Spinal cord (tissue), 10 donors: Measurements from ENCODE around the gene TEX35. TPM values are rescaled to one million over a fixed set of nuclear protein-coding genes. Genes with fewer than 3 reads are reported as not detected.

Experiments used
- DNase-seq, 6 donors: peaks; one replicate each; pipeline versions ENCODE4 v3.0.0 to v3.0.0-alpha.2; 2013 to 2015; ENCODE audit warnings: low spot score in 6 of 6, low read depth in 4 of 6
- H3K27ac ChIP-seq: one replicate; pipeline ENCODE4 v1.5.1; 2013; ENCODE audit warnings: low read depth, low read length, control low read depth
- H3K27me3 ChIP-seq: one replicate; pipeline ENCODE4 v1.6.1; 2013; ENCODE audit warnings: low read length; ENCODE audit not compliant: control insufficient read depth, insufficient read depth
- H3K36me3 ChIP-seq: one replicate; pipeline ENCODE4 v1.6.1; 2013; ENCODE audit warnings: low read length; ENCODE audit not compliant: control insufficient read depth, insufficient read depth
- H3K4me1 ChIP-seq: one replicate; pipeline ENCODE4 v1.6.1; 2013; ENCODE audit warnings: low read length; ENCODE audit not compliant: control insufficient read depth, insufficient read depth
- H3K4me3 ChIP-seq: one replicate; pipeline ENCODE4 v1.5.1; 2013; ENCODE audit warnings: low read depth, low read length, control low read depth
- H3K9me3 ChIP-seq: one replicate; pipeline ENCODE4 v1.6.1; 2013; ENCODE audit warnings: low read length; ENCODE audit not compliant: control insufficient read depth, insufficient read depth
- WGBS: methylation state at CpG from one replicate; pipeline ENCODE4 v1.1.5; 2013; ENCODE audit warnings: missing lambda C conversion rate; ENCODE audit not compliant: insufficient coverage; 5-methylcytosine and 5-hydroxymethylcytosine counted together
- polyA plus RNA-seq, 2 donors: library from polyadenylated mRNA; unstranded; fragments of 120-200 nt; gene quantifications; one replicate each; pipeline ENCODE4 v1.2.1, GENCODE V29; 2013; ENCODE audit not compliant: insufficient read length in 2 of 2
- small RNA-seq: library from RNA; depleted of rRNA; stranded (forward); fragments of <200 nt; gene quantifications from one replicate; pipeline ENCODE3, GENCODE V24; 2014; ENCODE audit warnings: low replicate concordance
- total RNA-seq, 2 donors: library from RNA; depleted of rRNA in 1 of 2; stranded (reverse); fragments of 120-200 nt in 1 of 2; fragments of >200 nt in 1 of 2; gene quantifications; one replicate each; pipeline versions ENCODE4 v1.2.3 to v1.2.4, GENCODE V29; 2013 to 2014
- donor health status: healthy.

TEX35 gene
- total and polyA plus RNA-seq, 4 donors: 0.22 TPM; not detected in 3

- peaks cover 1% of the 10 kb centered on the region for H3K9me3 ChIP-seq
- no peaks in the 10 kb centered on the region for H3K27me3 ChIP-seq
- H3K36me3 ChIP-seq: no peaks in the 10 kb centered on the region
- WGBS: 35% methylated on average over 3 of the region's 4 CpGs
- peaks cover 8% of the 10 kb centered on the region for H3K4me1 ChIP-seq
- no peak overlapping the region for H3K4me3 ChIP-seq
- peak overlapping the region; percentile 47 for H3K27ac ChIP-seq
- DNase-seq: peak in 3 of 6 donors; percentile 37 to 75 (median 55)
Measured at GRCh38 chr1:178564086-178564782, 51.3 kb downstream of the TEX35 start.

DNA sequence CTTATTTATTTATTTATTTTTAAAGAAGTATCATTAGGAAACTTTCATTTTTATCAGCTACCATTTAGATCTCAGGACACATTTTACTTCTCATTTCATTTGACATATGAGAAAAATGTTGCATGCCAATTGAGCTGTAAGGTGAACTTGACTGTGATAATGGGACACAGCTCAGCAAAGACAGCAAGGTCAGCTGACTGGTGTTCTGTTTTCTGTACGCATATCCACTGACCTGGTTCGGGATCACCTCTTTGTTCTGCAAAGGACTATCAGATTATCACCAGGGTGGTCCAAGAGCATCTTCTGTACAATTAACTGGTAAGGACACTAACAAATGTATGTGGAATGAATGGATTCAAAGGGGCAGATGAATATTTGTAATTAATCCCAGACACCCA, 51.9 kb downstream of the TEX35 start:
- Histone ChIP-seq H3K4me1 (peaks cover 8% of the 10 kb centered on the region), H3K27ac (no peak overlapping the region), H3K36me3 (no peaks in the 10 kb centered on the region), H3K4me3 (no peak overlapping the region), H3K9me3 (peaks cover 1% of the 10 kb centered on the region), H3K27me3 (no peaks in the 10 kb centered on the region)
- WGBS: 50% methylated on average over 1 of the region's 2 CpGs
- DNase-seq: peak in 1 of 6 donors; percentile 20

DNA sequence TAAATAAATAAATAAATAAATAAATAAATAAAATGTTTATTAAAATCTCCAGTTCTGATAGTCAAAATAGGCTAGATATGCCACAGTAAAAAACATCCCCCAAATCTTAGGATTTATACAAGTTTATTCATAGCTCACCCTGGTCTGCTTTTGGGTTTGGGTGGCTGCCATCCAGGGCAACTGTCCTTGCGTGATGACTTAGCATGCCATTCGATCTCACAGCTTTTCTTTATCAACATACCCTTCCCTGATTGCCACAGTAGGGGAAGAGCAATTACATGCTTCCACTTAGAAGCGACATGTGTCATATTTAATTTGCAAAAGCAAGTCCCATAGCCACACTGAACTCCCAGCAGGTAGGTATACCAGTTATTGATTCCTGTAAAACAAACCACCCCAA, 52.7 kb downstream of the TEX35 start:
- Histone ChIP-seq H3K9me3 (peaks cover 1% of the 10 kb centered on the region), H3K27me3 (no peaks in the 10 kb centered on the region), H3K4me1 (peaks cover 8% of the 10 kb centered on the region), H3K36me3 (no peaks in the 10 kb centered on the region), H3K27ac (no peak overlapping the region), H3K4me3 (no peak overlapping the region)
- WGBS: 80% methylated on average over 1 of the region's 3 CpGs
- no peak for DNase-seq

DNA sequence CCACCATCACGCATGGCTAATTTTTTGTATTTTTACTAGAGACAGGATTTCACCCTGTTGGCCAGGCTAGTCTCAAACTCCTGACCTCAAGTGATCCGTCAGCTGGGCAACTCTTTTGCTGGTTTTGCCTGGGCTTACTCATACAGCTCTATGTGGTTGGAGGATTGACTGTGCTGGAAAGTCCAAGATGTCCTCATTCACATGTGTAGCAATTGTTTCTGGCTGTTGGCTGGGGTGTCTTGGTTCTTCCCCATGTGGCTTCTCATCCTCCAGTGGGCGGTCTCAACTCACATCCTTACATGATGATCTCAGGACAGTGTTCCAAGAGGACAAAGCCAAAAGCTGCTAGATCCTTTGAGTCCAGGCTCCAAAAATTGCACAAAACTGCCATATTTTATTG, 53.3 kb downstream of the TEX35 start:
- Histone ChIP-seq H3K9me3 (peaks cover 1% of the 10 kb centered on the region), H3K36me3 (no peaks in the 10 kb centered on the region), H3K27ac (no peak overlapping the region), H3K4me1 (peaks cover 8% of the 10 kb centered on the region), H3K4me3 (no peak overlapping the region), H3K27me3 (no peaks in the 10 kb centered on the region)
- no peak for DNase-seq
- 96% methylated on average over 3 of the region's 3 CpGs for WGBS

GRCh38 chr1:178571807-178572206, 58.9 kb downstream of the TEX35 start:
- Histone ChIP-seq H3K36me3 (no peaks in the 10 kb centered on the region), H3K4me3 (no peak overlapping the region), H3K27me3 (no peaks in the 10 kb centered on the region), H3K9me3 (peaks cover under 1% of the 10 kb centered on the region), H3K27ac (no peak overlapping the region), H3K4me1 (no peaks in the 10 kb centered on the region)
- WGBS: 67% methylated on average over 4 of the region's 4 CpGs
- DNase-seq: no peak

Small RNA genes lying within 50 kb of the gene (small RNA-seq; reads per million reads assigned to genes)
- not detected for gene RF00017
- gene RNA5SP69: not detected

Other genes with a start within 250 kb of the TEX35 start
- under 1 TPM in 1 of 2 donors, not detected in 1; 0.20 TPM for gene CLEC20A, start 16.1 kb upstream of the TEX35 start, total RNA-seq
- not detected for gene CLEC20A, start 16.1 kb upstream of the TEX35 start, polyA plus RNA-seq
- 10 to 100 TPM; 38.8 to 57.6 TPM for gene RALGPS2, start 212.1 kb downstream of the TEX35 start, total RNA-seq
- 10 to 100 TPM; 20.1 to 31.1 TPM for gene RALGPS2, start 212.1 kb downstream of the TEX35 start, polyA plus RNA-seq